Natural killer cell (primary cell): ENCODE measurements around the gene FERD3L. TPM values are rescaled to one million over a fixed set of nuclear protein-coding genes. Genes with fewer than 3 reads are reported as not detected.

ENCODE experiments used
- ATAC-seq, 3 donors: fragments of 150-1000 bp in 2 of 3; fragments of 200-7000 bp in 1 of 3; cut with Tn5 transposase; 1 replicate in 1 of 3; 2 replicates in 2 of 3; pipeline ENCODE4 v1.10.0; 2021; ENCODE audit warnings: mild to moderate bottlenecking in 2 of 3, moderate library complexity in 2 of 3
- DNase-seq, 2 donors: peaks; one replicate each; pipeline versions ENCODE4 v3.0.0 to v3.0.0-alpha.2; 2013 to 2021; ENCODE audit warnings: mixed read lengths in 1 of 2
- H3K27ac ChIP-seq: one replicate; pipeline ENCODE4 v1.5.1; 2013; ENCODE audit warnings: mild to moderate bottlenecking, low read length
- H3K27me3 ChIP-seq: one replicate; pipeline ENCODE4 v1.6.1; 2013; ENCODE audit warnings: low read length; ENCODE audit not compliant: control insufficient read depth, insufficient read depth
- H3K36me3 ChIP-seq: one replicate; pipeline ENCODE4 v1.6.1; 2013; ENCODE audit warnings: low read length; ENCODE audit not compliant: control insufficient read depth, insufficient read depth
- H3K4me1 ChIP-seq: one replicate; pipeline ENCODE4 v1.6.1; 2013; ENCODE audit warnings: low read length; ENCODE audit not compliant: control insufficient read depth, insufficient read depth
- H3K4me3 ChIP-seq: one replicate; pipeline ENCODE4 v1.5.1; 2013; ENCODE audit warnings: low read length
- H3K9me3 ChIP-seq: one replicate; pipeline ENCODE4 v1.6.1; 2013; ENCODE audit warnings: low read length; ENCODE audit not compliant: control insufficient read depth, insufficient read depth
- H3K27ac Mint-ChIP-seq, 2 donors: one replicate each; pipeline ENCODE4 v1.8.0; 2022; ENCODE audit warnings: mild to moderate bottlenecking in 2 of 2, mixed read lengths in 2 of 2, moderate library complexity in 1 of 2
- H3K27me3 Mint-ChIP-seq, 2 donors: one replicate each; pipeline ENCODE4 v1.8.0; 2022; ENCODE audit warnings: low read depth in 2 of 2, mixed read lengths in 2 of 2
- H3K36me3 Mint-ChIP-seq: one replicate; pipeline ENCODE4 v1.8.0; 2022; ENCODE audit warnings: mixed read lengths
- H3K4me1 Mint-ChIP-seq, 2 donors: one replicate each; pipeline ENCODE4 v1.8.0; 2022; ENCODE audit warnings: mixed read lengths in 2 of 2
- H3K4me3 Mint-ChIP-seq: one replicate; pipeline ENCODE4 v1.8.0; 2022; ENCODE audit warnings: mild to moderate bottlenecking, moderate library complexity, mixed read lengths
- H3K9me3 Mint-ChIP-seq, 2 donors: one replicate each; pipeline ENCODE4 v1.8.0; 2022; ENCODE audit warnings: mixed read lengths in 2 of 2
- WGBS: methylation state at CpG from one replicate; pipeline ENCODE4 v1.1.7; 2013; ENCODE audit warnings: missing lambda C conversion rate; ENCODE audit not compliant: insufficient coverage; 5-methylcytosine and 5-hydroxymethylcytosine counted together
- intact Hi-C: fragments of 100-400 bp; cut with micrococcal nuclease; formaldehyde crosslinking; loops from one replicate; pipeline ENCODE4 v1.14.2; 2022
- total RNA-seq, 4 donors: library from RNA; stranded (reverse); fragments of 120-200 nt in 1 of 4; gene quantifications; one replicate each; pipeline versions ENCODE4 v1.2.3 to v1.2.4, GENCODE V29; 2013 to 2022
- TF ChIP-seq, protein P1 (sequence below): fragments of 200-600 bp; IDR thresholded peaks from one replicate; pipeline ENCODE4 v1.8.0; 2022; ENCODE audit warnings: antibody characterized with exemption

The FERD3L gene
- total RNA-seq, 3 donors from 2014 or later (not counting 1 experiment from before 2014, with no cell fraction given), result not detected

DNA sequence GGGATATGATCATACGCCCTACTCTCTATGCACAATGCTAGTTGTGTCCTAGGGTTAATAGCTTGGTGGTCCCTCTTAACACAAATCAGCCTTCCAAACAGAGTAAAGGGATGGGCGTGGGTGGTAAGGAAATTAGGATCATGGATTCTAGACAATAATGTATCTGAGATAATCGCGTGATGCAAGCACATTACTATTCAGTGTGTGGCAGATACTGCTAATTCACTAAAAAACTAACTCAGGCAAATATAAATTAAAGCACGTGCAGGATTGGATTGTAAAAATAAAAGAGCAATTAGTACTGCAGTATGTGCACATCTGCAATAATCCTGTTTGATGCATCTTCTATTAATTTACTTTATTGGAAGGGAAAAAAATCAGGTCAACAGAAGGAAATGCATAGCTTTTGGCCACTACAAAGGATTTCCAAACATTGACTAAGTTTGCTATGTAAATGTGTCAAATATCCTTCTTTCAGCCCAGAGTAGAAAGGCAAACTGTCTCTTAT is 49.8 kb downstream of the FERD3L start:
- no peak for ATAC-seq

More for the DNA sequence above, 49.8 kb downstream of the FERD3L start:
- no peaks in the 10 kb centered on the region for H3K9me3 Mint-ChIP-seq
- no peak overlapping the region for H3K4me3 ChIP-seq
- intact Hi-C loops, result no loop called here
- no peak for DNase-seq
- peaks cover 12% of the 10 kb centered on the region for H3K27me3 ChIP-seq
- no peaks in the 10 kb centered on the region for H3K9me3 ChIP-seq
- TF ChIP-seq, protein P1, sequence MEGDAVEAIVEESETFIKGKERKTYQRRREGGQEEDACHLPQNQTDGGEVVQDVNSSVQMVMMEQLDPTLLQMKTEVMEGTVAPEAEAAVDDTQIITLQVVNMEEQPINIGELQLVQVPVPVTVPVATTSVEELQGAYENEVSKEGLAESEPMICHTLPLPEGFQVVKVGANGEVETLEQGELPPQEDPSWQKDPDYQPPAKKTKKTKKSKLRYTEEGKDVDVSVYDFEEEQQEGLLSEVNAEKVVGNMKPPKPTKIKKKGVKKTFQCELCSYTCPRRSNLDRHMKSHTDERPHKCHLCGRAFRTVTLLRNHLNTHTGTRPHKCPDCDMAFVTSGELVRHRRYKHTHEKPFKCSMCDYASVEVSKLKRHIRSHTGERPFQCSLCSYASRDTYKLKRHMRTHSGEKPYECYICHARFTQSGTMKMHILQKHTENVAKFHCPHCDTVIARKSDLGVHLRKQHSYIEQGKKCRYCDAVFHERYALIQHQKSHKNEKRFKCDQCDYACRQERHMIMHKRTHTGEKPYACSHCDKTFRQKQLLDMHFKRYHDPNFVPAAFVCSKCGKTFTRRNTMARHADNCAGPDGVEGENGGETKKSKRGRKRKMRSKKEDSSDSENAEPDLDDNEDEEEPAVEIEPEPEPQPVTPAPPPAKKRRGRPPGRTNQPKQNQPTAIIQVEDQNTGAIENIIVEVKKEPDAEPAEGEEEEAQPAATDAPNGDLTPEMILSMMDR, result no peak
- peaks cover 10 to 12% of the 10 kb centered on the region in 2 donors for H3K27me3 Mint-ChIP-seq
- H3K36me3 Mint-ChIP-seq, result no peaks in the 10 kb centered on the region
- H3K27ac ChIP-seq, result no peak overlapping the region
- 100% methylated on average over 1 of the region's 5 CpGs for WGBS
- no peak overlapping the region for H3K4me3 Mint-ChIP-seq
- H3K27ac Mint-ChIP-seq, result no peak overlapping the region
- no peaks in the 10 kb centered on the region for H3K36me3 ChIP-seq
- H3K4me1 Mint-ChIP-seq, result no peaks in the 10 kb centered on the region
- no peaks in the 10 kb centered on the region for H3K4me1 ChIP-seq

Other genes with a start within 250 kb of the FERD3L start
- not detected for gene TWIST1, start 27.8 kb downstream of the FERD3L start, total RNA-seq